ENCODE data around the gene VCL. TPM values are rescaled to one million over a fixed set of nuclear protein-coding genes. Genes with fewer than 3 reads are reported as not detected.

The VCL gene
- total and polyA plus RNA-seq, 2 of the 8 experiments (the other 6 are each of a cell fraction or from before 2014, with no cell fraction given) = 119 to 377 TPM

- no peak for TF ChIP-seq CHD7 (IDR thresholded peaks at IDR 0.05; ENCODE audit: insufficient replicate concordance, low read length)
- TF ChIP-seq RAD21 (IDR thresholded peaks at IDR 0.05 in 1 of 2, conservative IDR thresholded peaks at IDR 0.05 in 1 of 2; ENCODE audit: low read depth in 2 of 2, low read length in 2 of 2) = no peak
- no peak for TF ChIP-seq SP1 (IDR thresholded peaks at IDR 0.05; ENCODE audit: low read depth, low read length)
- TF ChIP-seq CBX5 (IDR thresholded peaks at IDR 0.05; ENCODE audit: low read depth, low read length) = no peak
- TF ChIP-seq MAFK (IDR thresholded peaks at IDR 0.05; ENCODE audit: low read depth, low read length) = no peak
- no peak for TF ChIP-seq HDAC2 (IDR thresholded peaks at IDR 0.05; ENCODE audit: borderline replicate concordance in 1 of 2, low read depth in 2 of 2, low read length in 2 of 2)
These were observed 48.8 kb upstream of the VCL start (continued) for GRCh38 chr10:73948947-73949633.

Measured in H1 (cell line).